BJ (cell line): Measurements from ENCODE around the gene CLPSL2. TPM values are rescaled to one million over a fixed set of nuclear protein-coding genes. Genes with fewer than 3 reads are reported as not detected.

Experiments
- CTCF ChIA-PET: fragments of 350-600 bp; formaldehyde crosslinking; extraction: SDS; loops from one replicate; lab custom pipeline; 2021; ENCODE audit warnings: antibody characterized with exemption, inconsistent platforms; lab: Yijun Ruan, JAX
- POLR2A ChIA-PET: fragments of 300-600 bp; sonication (Branson Sonifier 250); formaldehyde crosslinking; extraction: SDS; loops from one replicate; lab custom pipeline; 2021; ENCODE audit warnings: antibody characterized with exemption; lab: Charles Lee
- DNase-seq: peaks from one replicate; pipeline ENCODE4 v3.0.0-alpha.2; 2011; ENCODE audit warnings: low read depth
- H3K27me3 ChIP-seq: 2 replicates; pipeline ENCODE4 v1.6.0; 2011; ENCODE audit warnings: low read length; ENCODE audit not compliant: control insufficient read depth, insufficient read depth
- H3K36me3 ChIP-seq: 2 replicates; pipeline ENCODE4 v1.5.1; 2011; ENCODE audit warnings: low read length; ENCODE audit not compliant: control insufficient read depth, insufficient read depth
- H3K4me3 ChIP-seq: 2 replicates; pipeline ENCODE4 v1.5.1; 2011; ENCODE audit warnings: low read depth, mild to moderate bottlenecking, control low read depth, low read length
- polyA minus RNA-seq: library from RNA; depleted of rRNA, polyadenylated mRNA; stranded (reverse); fragments of >200 nt; gene quantifications from 2 replicates; pipeline ENCODE4 v1.2.3, GENCODE V29; 2011; rRNA and poly(A)+ RNA removed
- polyA plus RNA-seq: library from polyadenylated mRNA; depleted of rRNA; stranded (reverse); fragments of >200 nt; gene quantifications from 2 replicates; pipeline ENCODE4 v1.2.3, GENCODE V29; 2011; rRNA removed
- TF ChIP-seq, protein P1 (sequence below): IDR thresholded peaks from 2 replicates; pipeline ENCODE4 v1.5.1; 2011; ENCODE audit warnings: low read depth, mild to moderate bottlenecking, control low read depth, inconsistent platforms, low read length, moderate library complexity; ENCODE audit not compliant: insufficient read depth

Gene CLPSL2, protein sequence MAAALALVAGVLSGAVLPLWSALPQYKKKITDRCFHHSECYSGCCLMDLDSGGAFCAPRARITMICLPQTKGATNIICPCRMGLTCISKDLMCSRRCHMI
- polyA plus RNA-seq (not detected in 2 replicates), polyA minus RNA-seq (not detected in 2 replicates)

DNA sequence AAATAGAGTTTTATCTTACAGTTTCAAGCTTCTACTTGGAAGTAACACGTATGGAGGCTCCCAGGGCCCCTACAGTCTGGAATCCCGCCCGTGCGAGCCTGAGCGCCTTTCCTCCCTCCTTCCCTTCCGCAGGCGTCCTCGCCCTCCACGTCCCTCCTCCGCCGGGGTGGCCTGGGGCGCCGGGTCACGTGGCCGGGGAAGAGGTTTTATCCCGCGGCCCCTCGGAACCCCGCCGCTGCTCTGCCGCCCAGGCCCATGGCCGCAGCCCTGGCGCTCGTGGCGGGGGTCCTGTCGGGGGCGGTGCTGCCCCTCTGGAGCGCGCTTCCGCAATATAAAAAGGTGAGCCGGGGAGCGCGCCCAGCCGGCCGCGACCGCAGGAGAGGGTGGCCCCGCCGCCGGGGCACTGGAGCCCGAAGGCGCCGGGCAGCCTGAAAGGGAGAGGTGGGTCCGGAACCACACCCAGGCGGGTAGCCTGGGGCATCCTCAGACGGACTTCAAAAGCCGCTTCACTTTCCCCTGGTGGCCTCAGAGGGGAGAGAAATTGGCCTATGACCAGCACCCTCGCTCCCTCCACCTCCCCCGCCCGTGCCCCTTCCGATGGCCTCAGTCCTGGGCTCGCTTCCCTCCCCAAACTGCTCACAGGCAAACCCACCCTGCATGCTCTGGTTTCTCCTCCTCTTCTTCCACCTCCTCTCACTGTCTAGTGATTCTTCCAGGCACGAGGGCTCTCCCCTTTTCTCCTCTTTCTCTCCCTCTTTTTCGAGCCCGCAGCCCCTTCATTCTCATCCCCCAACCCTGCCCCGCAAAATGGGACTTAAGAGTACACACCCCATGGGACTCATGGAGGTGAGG lies at the start of gene CLPSL2:
TSS of gene CLPSL2 (plus strand) at position 235 of the 852 bp plus-strand sequence. CDS start at position 256, 21 bp downstream.
- CTCF ChIA-PET, result no interaction called here
- no peak for DNase-seq

DNA sequence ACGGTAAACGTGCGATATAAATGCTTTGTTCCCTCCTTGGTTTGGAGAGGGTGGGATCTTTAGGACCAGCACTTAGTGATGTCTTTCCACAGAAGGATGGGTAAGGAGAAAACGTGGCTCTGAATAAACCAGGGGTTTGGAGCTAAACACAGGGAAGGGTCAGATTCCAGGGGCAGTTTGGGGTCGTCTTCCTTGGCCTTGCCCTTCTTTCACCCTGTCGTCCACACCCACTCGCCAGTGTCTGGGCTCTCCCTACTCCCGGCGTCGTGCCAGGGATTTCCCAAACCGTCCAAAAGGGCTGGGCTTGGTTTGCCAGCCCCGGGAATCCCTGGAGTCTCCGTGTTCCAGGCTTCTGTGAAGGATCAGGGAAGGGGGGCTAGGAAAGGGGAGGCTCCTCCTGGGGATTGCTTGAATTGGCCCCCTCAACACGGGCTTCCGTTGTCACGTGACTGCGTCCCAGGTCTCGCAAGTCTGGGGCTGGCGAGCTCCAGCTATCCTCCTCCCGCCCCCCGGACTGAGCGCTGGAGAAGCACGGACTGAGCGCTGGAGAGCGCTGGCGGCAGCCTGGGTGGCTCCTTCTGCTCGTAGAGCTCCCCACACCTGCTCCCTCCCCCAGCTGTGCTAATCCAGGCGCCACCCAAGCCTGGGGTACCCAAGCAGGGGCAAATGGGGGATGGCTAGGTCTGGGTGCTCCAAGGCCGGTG lies 49.0 kb upstream of the CLPSL2 start:
- Histone ChIP-seq H3K36me3 (no peaks in the 10 kb centered on the region), H3K4me3 (peak overlapping the region; percentile 55), H3K27me3 (no peaks in the 10 kb centered on the region)
- DNase-seq, result no peak
- TF ChIP-seq, protein P1, sequence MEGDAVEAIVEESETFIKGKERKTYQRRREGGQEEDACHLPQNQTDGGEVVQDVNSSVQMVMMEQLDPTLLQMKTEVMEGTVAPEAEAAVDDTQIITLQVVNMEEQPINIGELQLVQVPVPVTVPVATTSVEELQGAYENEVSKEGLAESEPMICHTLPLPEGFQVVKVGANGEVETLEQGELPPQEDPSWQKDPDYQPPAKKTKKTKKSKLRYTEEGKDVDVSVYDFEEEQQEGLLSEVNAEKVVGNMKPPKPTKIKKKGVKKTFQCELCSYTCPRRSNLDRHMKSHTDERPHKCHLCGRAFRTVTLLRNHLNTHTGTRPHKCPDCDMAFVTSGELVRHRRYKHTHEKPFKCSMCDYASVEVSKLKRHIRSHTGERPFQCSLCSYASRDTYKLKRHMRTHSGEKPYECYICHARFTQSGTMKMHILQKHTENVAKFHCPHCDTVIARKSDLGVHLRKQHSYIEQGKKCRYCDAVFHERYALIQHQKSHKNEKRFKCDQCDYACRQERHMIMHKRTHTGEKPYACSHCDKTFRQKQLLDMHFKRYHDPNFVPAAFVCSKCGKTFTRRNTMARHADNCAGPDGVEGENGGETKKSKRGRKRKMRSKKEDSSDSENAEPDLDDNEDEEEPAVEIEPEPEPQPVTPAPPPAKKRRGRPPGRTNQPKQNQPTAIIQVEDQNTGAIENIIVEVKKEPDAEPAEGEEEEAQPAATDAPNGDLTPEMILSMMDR, result no peak
- ChIA-PET CTCF (interaction anchor here (1.0 to 4.8 kb wide), 3 partner anchors 9 to 143 kb away, joined by 3 to 24 read pairs (median 3); partner anchors contain the start of gene ARMC12), POLR2A (interaction anchor here (0.6 kb wide), 1 partner anchor 205 kb away, joined by 3 read pairs; no protein-coding TSS in a partner anchor)

More for the DNA sequence above, at the start of gene CLPSL2:
- H3K36me3 ChIP-seq, result no peaks in the 10 kb centered on the region
- TF ChIP-seq, protein P1, result no peak
- H3K4me3 ChIP-seq, result peak within 1 kb of the TSS; percentile 10
- peaks cover 16% of the 10 kb centered on the region for H3K27me3 ChIP-seq
- POLR2A ChIA-PET, result no interaction called here

DNA sequence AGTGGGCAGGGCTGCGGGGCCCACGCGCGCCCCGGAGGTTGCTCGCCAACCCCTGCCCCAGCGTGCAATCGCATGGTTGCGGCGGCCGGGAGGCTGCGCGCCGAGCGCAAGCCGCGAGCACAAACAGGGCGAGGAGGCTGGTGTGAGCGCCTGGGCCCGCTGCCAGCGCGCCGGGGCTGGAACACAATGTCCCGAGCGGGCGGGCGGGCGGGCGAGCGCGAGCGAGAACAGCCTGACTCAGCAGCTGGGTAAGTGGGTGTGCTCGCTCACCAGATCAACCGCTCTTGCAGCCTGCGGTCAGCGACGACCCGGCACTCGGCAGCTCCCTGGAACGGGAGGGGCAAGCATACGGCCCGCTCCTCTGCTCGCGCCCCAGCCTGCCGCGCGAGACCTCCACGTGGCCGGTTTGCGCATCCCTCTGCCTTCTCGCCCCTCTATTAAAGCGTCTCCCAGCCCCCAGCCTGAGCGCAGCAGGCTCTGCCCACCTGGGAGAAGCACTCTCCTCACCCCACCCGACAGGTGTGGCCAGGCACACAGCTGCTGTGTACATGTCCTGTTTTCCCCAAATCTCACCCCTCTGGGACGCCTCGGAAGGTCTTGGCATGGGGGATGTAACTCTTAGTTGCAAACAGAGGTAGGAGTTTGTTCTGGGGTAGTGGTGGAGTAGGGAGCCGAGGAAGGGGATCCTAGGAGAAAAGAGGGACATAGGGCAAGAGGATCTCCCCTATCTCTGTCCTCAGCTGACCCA lies 48.3 kb upstream of the CLPSL2 start:
- CTCF ChIA-PET, result interaction anchor here (1.0 to 4.8 kb wide), 3 partner anchors 9 to 144 kb away, joined by 3 to 24 read pairs (median 3); partner anchors contain the start of gene ARMC12
- no peaks in the 10 kb centered on the region for H3K36me3 ChIP-seq
- H3K27me3 ChIP-seq, result no peaks in the 10 kb centered on the region
- peak overlapping the region; percentile 55 for H3K4me3 ChIP-seq
- TF ChIP-seq, protein P1, result peak; percentile 7; the same call in 1 of the 2 replicates
- POLR2A ChIA-PET, result no interaction called here
- DNase-seq, result no peak

DNA sequence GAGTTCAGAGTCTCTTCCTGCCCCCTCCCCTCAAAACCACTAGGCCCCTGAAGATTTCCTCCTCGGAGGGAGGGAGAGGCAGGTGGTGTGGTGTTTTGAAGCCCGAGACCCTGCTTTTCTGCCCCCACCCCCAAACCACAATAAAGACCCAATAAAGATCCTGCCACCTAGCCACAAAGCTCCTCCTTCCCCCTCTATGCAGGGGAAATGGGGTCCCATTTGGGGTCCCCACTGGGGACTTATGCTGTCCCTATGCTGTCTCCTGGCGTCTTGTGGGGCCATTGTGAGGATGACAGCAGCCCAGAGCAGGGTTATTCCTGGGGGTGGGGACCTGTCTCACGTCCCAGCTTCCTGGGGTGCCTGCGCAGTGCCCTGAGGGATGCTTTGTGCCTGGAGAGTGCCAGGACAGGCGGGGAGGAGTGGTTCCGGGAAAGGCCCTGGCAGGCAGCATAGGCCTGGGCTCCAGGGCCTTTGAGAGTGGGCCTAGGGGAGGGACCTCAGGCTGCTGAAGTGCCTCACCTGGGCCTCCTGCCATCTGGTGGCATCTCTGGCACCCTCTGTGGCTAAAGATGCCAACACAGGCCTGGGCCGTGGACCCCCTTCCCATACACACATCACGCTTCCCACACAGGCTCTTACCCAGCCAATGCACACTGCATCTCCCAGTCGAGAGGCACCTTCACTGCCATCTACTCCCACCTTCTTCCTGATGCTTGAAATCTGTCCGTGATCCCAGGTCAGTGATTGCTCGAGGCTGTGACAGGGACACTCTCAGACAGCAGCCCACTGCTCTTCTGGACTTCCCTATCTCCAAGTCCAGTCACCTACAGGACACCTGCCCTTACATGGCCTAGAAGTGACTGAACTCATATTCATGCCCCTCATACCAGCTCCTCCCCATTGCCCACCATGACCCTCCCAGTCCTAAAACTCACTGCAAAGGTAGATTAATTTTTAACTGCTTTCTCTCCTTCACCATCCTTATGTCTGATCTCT lies 47.4 kb upstream of the CLPSL2 start:
- CTCF ChIA-PET, result no interaction called here
- POLR2A ChIA-PET, result no interaction called here

More for the DNA sequence above, 47.4 kb upstream of the CLPSL2 start:
- no peaks in the 10 kb centered on the region for H3K27me3 ChIP-seq
- no peak for DNase-seq
- no peak overlapping the region for H3K4me3 ChIP-seq
- TF ChIP-seq, protein P1, result no peak
- no peaks in the 10 kb centered on the region for H3K36me3 ChIP-seq
